ENCODE results near the gene MPP3.

Gene MPP3

DNA sequence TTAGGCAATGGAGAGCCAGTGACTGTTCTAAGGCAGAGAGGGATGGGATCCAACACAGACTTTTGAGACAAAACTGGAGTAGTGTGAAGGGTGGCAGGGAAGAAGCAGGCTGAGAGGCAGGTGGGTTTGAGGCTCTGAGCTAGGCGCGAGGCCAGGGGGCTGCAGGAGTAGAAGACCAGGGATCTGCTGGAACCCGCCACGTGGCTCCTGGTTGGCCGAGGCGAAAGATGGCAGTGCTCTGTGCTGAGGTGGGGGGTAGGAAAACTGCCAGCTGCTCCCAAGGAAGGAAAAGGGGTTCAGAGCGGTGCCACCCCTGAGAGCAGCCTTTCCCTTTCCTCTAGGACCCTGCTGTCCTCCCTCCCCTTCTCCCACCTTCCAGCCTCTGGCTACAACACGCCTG lies 19.6 kb upstream of the MPP3 start:
- H3K4me3 ChIP-seq: no peak overlapping the region
- no peak overlapping the region for H3K27ac ChIP-seq
- no peak for DNase-seq (ENCODE audit: low spot score)
- TF ChIP-seq, protein P1, sequence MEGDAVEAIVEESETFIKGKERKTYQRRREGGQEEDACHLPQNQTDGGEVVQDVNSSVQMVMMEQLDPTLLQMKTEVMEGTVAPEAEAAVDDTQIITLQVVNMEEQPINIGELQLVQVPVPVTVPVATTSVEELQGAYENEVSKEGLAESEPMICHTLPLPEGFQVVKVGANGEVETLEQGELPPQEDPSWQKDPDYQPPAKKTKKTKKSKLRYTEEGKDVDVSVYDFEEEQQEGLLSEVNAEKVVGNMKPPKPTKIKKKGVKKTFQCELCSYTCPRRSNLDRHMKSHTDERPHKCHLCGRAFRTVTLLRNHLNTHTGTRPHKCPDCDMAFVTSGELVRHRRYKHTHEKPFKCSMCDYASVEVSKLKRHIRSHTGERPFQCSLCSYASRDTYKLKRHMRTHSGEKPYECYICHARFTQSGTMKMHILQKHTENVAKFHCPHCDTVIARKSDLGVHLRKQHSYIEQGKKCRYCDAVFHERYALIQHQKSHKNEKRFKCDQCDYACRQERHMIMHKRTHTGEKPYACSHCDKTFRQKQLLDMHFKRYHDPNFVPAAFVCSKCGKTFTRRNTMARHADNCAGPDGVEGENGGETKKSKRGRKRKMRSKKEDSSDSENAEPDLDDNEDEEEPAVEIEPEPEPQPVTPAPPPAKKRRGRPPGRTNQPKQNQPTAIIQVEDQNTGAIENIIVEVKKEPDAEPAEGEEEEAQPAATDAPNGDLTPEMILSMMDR (IDR thresholded peaks at IDR 0.05): no peak

DNA sequence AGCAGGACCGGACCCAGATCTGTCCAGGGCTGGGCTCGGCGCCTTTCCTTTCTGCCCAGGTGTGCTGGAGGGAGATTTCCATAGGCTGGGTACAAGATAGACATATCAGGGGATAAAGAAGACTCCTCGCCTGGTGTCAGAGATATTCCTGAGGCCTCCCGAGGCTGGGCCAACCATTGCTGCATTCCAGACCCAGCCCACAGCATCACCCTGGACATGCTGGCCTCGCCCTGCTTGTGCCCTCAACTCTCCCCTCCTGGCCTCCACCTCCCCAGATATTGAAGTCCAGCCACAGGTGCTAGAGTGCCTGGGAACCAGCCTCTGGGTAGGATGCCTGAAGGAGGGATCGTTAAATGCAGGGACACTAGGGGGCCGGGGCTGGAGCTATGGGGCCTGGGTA lies 16.2 kb upstream of the MPP3 start:
- no peak for DNase-seq (ENCODE audit: low spot score)
- TF ChIP-seq, protein P1 (IDR thresholded peaks at IDR 0.05): no peak
- Histone ChIP-seq H3K27ac (no peak overlapping the region), H3K4me3 (no peak overlapping the region)

DNA sequence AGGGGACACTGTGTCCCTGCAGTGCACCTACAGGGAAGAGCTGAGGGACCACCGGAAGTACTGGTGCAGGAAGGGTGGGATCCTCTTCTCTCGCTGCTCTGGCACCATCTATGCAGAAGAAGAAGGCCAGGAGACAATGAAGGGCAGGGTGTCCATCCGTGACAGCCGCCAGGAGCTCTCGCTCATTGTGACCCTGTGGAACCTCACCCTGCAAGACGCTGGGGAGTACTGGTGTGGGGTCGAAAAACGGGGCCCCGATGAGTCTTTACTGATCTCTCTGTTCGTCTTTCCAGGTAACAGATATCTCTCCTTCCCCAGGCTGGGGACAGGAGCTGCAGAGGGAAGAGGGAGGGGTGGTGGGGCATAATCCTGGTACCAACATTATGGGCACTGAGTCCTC lies 15.7 kb upstream of the MPP3 start:
- DNase-seq (ENCODE audit: low spot score): no peak
- no peak overlapping the region for H3K4me3 ChIP-seq
- TF ChIP-seq, protein P1 (IDR thresholded peaks at IDR 0.05): no peak
- no peak overlapping the region for H3K27ac ChIP-seq

GRCh38 chr17:43846963-43847371 lies 14.0 kb upstream of the MPP3 start, which contains the start of gene CD300LG:
TSS of gene CD300LG (plus strand) at chr17:43847176. CDS start at chr17:43847217, 41 bp downstream.
- no peak for DNase-seq (ENCODE audit: low spot score)
- Histone ChIP-seq H3K27ac (peak within 1 kb of the TSS in 1 of 2 donors; percentile 3), H3K4me3 (no peak within 1 kb of the TSS)
- TF ChIP-seq, protein P1 (IDR thresholded peaks at IDR 0.05): no peak

DNA sequence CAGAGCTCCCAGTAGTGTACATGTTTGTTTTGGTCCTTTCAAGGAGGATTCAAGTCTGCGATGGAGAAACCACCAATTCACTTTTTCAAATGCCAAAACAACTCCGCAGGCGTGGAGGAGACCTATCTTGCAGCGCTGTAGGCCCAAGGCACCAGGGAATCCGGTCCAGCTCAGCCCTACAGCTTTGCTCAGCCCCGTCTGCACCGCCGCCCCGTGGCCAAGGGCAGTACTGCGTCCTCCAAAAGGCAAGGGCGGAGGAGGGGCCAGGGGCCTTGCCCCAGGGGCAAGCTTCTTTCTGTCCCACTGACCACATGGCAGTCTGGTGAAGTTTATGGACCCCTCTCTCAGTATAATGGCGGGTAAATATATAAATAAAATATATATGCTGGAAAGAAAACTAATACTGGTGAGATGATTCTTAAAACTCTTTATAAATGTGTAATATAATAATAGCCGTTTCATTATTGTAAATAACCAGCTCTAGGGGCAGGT lies 13.3 kb upstream of the MPP3 start:
- Histone ChIP-seq H3K27ac (peak overlapping the region in 1 of 2 donors; percentile 3), H3K4me3 (no peak overlapping the region)
- peak; percentile 85 for DNase-seq (ENCODE audit: low spot score)
- TF ChIP-seq, protein P1 (IDR thresholded peaks at IDR 0.05): peak; percentile 90

GRCh38 chr17:43845766-43846165 lies 12.8 kb upstream of the MPP3 start:
- TF ChIP-seq, protein P1 (IDR thresholded peaks at IDR 0.05): no peak
- no peak for DNase-seq (ENCODE audit: low spot score)
- Histone ChIP-seq H3K4me3 (no peak overlapping the region), H3K27ac (peak overlapping the region in 1 of 2 donors; percentile 3)

DNA sequence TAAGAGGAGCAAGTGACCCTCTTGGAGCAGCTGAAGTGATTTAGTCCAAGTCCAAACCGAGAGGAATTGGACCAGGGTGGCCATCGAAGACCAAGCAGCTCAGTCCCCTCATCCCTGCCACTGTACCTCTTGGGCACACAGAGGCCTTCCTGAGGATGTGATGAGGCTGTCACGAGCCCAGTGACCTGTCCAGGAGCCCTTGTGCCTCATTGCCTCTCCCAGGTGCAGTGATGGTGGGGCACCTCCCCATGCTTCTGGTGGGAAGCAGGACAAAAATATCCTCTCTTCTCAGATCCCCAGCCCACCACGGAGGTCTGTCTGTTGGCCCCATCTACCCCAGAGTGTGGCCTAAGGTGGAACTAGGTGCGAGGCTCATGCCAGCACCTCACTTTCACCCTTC lies 11.3 kb upstream of the MPP3 start:
- no peak for DNase-seq (ENCODE audit: low spot score)
- H3K4me3 ChIP-seq: no peak overlapping the region
- no peak overlapping the region for H3K27ac ChIP-seq
- TF ChIP-seq, protein P1 (IDR thresholded peaks at IDR 0.05): no peak

Data from coronary artery (tissue), 2 donors.